Muscle of arm (tissue), 12 donors: ENCODE results near the gene CHKB. TPM values are rescaled to one million over a fixed set of nuclear protein-coding genes. Genes with fewer than 3 reads are reported as not detected.
"Not testable (repeated sequence)": the region's sequence is repeated elsewhere in the genome, so short reads cannot be mapped to it uniquely, and the experiment has no call there.

Experiments used
- DNase-seq: peaks from one replicate; pipeline ENCODE4 v3.0.0-alpha.2; 2013
- polyA plus RNA-seq, 12 donors: library from polyadenylated mRNA; unstranded; fragments of 120-200 nt; gene quantifications; one replicate each; pipeline ENCODE4 v1.2.1, GENCODE V29; 2013; ENCODE audit not compliant: insufficient read length in 12 of 12

CHKB gene
- polyA plus RNA-seq, 12 donors = 36.0 to 74.3 (median 47.3) TPM; not detected in 1

DNA sequence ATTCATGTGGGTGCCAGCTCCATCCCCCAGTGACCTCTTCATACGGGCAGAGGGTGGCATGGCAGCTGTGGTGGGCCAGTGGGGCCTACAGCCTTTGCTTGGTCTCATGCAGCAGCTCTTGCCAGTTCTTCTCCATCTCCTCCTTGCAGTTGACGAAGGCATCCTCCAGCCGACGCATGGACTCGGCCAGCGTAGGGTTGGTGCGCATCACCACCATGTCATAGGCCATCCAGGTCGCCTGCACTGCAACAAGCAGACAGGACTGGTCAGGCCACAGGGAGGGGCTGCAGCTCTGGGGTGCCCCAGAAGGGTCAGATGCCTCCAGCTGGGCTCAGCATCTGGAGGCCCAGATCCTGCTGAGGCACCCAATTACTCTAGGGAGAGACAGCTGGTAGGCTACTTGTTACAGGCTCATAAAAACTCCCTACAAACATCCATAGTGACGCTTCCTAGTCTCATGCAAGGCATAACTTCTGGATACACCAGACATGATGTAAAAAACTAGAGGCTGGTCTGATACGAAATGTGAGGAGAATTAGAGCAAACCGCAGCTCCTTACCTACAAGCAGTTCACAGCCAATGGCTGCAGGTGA lies 31.4 kb downstream of the CHKB start:
- DNase-seq = no peak

DNA sequence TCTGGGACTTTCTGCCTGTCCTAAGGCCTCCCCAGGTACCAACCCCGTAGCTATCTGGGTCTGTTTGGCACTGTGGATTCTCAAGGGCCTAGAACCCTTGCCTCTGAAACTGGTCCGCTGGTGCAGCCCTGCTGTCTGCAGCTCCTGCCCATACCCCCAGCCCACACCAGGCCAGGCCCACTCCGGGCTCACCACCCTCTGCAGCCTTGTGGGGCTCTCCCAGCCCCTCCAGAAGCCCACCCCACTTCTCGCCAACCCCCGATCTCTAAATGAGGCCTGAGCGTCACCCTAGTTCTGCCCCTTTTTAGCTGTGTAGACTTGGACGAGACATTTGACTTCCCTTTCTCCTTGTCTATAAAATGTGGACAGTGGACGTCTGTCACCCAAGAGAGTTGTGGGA lies 32.3 kb downstream of the CHKB start:
- DNase-seq = no peak

DNA sequence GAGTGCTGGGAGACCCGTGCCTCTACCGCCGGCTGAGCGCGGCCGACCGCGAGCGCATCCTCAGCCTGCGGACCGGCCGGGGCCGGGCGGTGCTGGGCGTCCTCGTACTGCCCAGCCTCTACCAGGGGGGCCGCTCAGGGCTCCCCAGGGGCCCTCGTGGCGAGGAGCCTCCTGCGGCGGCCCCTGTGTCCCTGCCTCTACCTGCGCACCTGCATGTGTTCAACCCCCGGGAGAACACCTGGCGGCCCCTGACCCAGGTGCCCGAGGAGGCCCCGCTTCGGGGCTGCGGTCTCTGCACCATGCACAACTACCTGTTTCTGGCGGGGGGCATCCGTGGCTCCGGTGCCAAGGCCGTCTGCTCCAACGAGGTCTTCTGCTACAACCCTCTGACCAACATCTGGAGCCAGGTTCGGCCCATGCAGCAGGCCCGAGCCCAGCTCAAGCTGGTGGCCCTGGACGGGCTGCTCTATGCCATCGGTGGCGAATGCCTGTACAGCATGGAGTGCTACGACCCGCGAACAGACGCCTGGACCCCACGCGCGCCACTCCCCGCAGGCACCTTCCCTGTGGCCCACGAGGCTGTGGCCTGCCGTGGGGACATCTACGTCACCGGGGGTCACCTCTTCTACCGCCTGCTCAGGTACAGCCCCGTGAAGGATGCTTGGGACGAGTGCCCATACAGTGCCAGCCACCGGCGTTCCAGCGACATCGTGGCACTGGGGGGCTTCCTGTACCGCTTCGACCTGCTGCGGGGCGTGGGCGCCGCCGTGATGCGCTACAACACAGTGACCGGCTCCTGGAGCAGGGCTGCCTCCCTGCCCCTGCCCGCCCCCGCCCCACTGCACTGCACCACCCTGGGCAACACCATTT lies 33.5 kb downstream of the CHKB start:
- no peak for DNase-seq

DNA sequence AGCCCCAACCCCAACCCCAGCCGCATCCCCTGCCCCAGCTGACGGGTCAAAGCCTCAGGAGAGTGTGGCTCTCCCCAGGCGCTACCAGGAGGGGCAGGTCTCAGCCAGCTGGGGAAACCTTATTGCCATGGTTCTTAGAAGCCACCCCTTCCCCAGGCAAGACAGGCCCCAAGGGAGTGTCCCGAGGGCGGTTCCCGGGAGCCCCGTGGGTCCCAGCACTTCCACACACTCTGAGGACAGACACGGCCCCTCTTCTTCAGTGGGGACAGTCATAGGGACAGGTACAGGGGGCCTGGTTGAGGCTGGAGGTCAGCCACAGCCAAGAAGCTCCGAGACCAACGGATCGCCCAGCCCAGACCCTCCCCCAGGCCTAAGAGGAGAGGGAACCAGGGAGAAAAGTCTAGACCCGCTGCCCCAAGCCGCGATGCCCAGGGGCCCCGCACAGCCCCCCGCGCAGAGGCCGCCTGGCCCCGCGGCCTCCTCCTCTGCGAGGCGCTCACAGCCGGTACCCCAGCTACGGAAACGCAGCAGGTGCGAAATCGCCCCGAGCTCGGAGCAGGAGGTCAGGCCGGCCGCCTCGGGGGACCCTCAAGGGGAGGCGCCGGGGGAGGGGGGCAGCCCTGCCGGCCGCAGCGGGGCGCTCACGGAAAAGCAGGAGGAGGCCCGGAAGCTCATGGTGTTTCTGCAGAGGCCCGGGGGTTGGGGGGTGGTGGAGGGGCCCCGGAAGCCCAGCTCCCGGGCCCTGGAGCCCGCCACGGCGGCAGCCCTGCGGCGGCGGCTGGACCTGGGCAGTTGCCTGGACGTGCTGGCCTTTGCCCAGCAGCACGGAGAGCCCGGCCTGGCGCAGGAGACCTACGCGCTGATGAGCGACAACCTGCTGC lies 34.4 kb downstream of the CHKB start:
- DNase-seq = no peak

DNA sequence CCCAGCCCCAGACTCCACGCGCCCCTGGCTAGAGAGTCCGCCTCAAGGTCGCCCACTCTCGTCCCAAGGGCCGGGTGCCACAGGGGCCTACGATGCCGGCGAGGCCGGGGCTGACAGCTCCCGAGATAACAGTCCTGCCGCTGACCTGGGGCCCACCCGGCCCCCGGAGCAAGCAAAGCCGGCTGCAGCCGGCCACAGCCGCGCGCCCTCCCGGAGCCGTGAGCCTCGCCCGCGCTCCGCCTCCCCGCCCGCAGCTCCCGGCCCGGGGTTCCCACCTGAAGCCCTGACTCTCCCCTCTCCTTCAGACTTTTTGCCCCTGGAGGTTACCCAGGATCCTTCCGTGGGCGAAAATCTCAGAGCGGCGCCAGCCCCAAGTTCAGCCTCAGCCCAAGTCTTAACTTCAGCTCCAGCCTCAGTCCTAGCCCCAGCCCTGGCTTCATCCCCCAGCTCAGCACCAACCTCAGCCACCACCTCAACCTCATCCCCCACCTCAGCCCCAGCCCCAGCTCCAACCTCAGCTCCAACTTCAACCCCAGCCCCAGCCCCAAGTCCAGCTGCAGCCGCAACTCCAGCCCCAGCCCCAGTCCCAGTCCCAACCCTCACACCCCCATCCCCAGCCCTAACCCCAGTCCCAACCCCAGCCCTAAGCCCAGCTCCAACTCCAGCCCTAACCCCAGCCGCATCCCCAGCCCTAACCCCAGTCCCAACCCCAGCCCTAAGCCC lies 35.2 kb downstream of the CHKB start:
- DNase-seq = no peak

DNA sequence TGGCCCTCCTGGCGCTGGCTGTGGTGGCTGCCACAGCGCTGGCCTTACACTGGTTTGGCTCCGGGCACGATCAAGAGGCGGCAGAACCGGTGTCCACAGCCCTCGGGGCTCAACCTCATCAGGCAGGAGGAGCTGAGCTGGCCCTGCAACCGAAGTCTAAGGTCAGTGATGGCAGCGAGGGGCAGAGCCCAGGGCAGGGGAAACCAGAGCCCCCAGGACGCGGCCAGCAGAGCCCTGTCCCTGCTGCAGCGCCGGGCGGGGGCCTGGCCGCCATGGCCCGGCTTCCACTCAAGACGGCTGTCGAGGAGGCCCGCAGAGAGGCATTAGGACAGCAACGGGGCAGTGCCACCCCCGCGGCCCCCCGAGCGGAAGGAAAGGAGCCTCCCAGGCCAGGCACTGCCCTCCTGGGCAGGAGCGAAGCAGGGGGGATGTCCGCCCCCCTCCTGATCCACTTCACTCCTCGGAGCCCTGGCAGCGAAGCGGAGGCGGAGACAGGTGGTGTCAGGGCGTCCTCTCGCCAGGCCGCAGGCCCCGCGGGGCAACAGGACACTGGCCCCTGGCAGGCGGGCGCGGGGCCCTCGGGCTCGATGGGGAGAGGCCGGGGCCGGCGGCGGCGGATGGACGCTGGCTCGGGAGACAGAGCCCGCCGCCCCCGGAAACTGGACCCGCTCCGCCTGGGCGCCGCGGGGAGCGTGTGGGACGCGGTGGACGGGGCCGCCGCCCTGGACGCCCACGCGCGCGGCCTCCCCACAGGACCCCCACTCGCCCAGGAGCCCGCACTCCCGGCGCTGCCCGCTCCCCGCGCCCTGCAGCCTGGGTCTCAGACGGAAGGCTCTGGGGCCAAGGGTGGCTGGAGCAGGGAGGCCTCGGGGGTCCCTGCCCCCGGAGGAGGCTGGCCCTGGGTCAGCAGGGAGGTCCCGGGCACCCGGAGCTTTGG lies 36.1 kb downstream of the CHKB start:
- DNase-seq = no peak

DNA sequence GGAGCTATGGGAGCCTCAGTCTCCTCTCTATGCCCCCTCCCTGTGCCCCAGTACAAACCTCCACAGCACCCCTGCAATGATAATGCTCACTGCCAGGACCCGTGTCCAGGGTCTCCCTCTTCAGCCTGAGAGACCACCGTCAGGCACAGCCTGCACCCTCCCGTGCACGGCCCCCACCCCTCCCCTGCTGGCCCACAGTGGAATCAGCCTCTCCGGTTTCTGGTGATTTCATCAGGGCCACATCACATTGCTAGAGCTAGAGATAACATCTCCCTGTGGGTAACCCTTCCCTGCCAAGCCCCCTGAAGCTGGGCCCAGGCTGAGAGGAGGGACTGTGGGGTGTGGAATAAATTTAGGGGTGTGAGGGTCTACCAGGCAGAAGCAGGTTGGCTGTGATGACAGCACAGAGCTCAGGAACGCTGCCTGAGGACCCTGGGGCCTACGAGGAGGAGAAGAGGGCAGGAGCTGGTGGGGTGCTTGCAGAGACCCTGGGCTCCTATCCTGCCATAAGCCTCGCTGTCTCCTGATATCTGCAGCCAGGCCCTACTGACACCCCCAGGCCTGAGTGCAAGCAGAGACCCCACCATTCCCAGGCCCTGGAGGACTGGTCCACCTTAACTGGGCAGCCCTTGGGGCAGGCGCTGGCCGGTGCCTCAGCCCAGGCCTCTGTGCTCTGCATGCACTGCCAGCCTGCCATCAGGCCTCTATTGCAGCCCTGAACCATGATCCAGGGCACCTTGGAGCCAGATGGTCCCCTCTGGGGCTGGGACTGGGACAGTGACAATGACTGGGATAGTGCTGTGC lies 36.9 kb downstream of the CHKB start, which contains the start of gene KLHDC7B:
Gene KLHDC7B (plus strand): TSS at position 378 of the 804 bp plus-strand sequence. CDS start 345 bp downstream, at position 723.
- DNase-seq = no peak

DNA sequence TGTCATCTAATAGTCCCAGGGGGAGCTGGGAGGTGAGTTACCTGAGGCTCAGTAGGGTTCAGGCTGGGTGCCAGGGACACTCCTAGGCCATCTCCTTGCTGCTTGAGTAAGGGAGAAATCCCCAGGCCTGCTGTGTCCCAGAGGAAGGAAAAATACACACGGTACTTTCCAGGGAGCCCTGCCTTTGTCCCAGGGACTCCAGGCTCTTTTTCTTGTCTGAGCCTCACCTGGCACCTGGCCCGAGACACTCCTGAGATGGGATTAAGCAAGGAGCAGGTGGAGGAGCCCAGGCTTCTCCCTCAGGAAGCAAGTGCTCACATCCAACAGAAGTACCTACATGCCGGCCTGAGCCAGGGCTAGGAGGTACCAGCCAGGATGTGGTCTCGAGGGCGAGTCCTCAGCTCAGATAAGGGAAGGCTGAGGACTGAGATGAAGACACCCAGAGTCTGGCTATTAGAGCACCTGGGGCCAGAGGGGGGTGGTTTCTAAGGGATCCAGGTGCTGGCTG lies 37.8 kb downstream of the CHKB start:
- DNase-seq = no peak

DNA sequence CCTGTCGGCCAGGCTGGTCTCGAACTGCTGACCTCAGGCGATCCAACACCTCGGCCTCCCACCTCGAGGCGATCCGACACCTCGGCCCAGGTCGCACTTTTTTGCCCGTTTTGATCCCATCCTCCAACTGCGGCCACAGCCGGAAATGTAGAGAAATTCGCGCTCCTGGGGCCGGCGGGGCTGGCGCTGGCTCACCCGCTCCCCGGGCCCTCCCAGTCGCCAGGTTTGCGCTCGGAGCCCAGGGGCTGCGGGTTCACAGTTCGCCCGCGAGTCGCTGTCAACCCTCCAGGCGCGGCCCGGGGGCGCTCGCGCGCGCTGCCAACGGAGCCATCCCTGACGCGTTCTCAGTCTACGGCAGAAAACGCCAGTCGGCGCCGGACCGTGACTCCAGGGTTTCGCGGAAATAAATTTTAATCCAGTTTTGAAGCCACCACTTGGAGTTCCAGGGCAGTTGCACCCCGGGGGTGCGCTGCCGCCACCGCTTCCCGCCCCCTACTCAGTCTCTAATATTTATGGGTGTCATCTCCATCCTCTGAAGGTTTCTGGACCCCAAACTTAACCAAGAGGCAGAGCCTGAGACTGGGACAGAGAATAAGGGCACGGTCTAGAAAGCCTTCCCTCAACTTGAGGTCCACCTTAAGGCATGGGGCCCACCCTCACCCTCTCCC lies 38.4 kb downstream of the CHKB start:
- DNase-seq = no peak

DNA sequence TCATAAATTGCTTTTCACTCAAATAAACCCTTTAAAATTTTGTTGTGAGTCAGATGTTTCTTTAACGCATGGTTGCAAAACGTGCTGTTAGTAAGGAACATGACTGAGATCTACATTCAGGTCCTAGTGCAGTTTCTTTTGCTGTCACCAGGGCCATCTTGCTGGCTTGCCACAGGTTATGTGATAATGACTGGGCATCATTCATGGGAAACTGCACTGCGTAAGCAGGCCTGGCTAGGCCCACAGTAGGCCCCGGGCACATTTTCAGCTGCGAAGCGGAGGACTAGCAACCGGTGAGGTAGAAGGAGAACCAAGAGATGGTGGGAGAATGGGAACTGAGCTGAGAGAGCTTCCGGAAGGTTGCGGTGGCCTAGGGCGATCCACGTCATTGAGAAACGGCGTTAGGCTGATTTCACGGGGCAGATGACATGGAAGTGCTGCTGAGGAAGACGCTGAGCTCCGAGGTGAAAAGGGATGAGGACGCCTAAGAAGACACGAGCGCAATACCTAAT lies 40.2 kb downstream of the CHKB start:
- DNase-seq = no peak

DNA sequence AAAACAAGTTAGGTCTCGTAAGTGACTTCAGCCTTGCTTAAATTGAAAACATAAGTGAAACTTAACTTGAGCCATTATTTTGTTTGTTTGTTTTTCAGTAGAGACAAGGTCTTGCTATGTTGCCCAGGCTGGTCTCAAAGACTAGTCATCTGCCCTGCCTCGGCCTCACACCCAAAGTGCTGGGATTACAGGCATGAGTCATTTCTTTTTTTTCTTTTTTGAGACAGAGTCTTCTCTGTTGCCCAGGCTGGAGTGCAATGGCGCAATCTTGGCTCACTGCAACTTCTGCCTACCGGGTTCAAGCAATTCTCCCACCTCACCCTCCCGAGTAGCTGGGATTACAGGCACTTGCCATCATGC lies 41.0 kb downstream of the CHKB start:
- not testable (repeated sequence) for DNase-seq

DNA sequence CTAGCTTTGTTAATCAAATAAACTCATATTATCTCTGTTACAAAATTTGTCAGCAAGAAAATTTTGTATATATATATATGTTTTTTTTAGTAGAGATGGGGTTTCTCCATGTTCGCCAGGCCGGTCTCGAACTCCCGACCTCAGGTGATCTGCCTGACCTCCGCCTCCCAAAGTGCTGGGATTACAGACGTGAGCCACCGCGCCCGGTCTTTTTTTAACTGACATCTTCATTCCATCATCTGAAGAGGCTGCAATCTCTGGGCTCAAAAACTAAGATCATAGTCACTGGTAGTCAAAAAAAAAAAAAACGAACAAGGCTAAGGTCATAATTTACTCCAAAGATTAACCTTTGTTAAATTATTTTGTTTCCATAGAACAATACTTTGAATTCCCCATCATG lies 42.3 kb downstream of the CHKB start:
- DNase-seq = no peak

DNA sequence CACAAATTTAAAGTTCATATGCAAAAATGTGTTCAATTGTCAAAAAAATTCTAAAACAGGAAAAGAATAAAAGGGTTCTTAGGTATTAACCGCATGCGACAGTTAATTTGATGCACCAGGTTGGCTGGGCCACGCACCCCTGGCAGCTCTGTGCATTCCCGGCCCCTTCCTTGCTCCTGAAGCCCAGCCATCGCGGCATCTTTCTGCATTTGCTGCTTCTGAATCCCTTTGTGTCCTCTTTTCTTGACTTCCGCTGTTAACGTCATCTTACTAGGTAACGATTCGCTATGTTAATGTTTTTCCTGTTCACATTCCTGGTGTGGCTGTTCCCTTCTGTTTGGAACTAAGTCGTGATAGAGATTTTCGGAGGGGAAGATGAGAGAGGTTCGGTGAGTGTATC lies 44.9 kb downstream of the CHKB start:
- no peak for DNase-seq

DNA sequence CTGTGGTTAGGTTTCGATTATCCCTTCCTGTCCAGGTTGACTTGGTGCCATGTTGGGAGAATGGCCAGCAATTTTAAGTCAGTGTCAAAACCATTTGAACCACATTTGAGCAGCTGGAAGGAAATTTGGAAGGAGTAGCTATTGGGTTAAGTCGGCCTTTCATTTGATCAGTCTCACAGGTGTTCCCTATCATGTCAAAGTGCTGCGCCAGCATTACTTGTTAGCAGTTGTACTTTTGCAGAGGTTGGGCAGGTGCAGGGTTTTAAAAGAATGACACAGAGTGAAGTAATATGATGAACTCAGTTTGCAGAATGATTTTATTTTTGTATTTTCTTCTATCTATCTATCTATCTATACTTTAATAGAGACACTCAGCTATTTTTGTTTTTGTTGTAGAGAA lies 46.4 kb downstream of the CHKB start:
- DNase-seq = no peak

DNA sequence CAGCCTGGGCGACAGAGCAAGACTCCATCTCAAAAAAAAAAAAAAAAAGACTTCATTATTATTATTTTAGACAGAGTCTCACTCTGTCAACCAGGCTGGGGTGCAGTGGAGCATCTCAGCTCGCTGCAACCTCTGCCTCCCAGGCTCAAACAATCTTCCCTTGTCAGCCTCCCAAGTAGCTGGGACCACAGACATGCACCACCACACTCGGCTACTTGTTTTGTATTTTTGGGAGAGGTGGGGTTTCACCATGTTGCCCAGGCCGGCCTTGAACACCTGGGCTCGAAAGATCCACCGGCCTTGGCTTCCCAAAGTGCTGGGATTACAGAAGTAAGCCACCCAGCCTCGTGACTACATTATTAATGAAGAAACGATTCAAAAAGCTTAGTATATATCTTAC lies 47.5 kb downstream of the CHKB start:
- no peak for DNase-seq

DNA sequence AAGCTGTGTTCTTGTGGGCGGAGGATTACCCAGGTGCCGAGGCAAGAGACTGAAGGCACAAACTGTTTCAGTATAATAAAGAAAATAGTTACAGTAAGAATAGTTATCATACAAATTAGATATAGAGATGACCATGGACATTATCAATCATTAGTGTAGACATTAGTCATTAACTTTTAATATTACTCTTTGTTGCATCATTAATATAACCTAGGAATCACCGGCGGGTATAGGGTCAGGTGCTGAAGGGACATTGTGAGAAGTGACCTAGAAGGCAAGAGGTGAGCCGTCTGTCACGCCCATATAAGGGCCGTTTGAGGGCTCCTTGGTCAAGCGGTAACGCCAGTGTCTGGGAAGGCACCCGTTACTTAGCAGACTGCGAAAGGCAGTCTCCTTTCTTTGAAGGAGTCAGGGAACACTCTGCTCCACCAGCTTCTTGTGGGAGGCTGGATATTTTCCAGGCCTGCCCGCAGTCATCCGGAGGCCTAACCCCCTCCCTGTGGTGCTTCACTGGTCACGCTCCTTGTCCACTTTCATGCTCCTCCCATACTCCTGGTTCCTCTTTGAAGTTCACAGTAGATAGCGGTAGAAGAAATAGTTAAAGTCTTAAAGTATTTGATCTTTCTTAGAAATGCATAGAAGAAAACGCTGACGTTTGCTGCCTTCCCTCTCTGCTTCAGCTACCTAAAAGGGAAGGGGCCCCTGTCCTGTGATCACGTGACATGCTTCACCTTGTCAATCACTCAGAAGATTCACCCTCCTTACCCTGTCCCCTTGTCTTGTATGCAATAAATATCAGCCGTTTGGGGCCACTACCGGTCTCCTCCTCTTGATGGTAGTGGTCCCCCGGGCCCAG lies 48.6 kb downstream of the CHKB start:
- DNase-seq = not testable (repeated sequence)
